ENCODE data around the gene PPP1R9A.

Gene PPP1R9A

GRCh38 chr7:94897541-94897940, 9.9 kb upstream of the PPP1R9A start:
- H3K36me3 ChIP-seq (ENCODE audit: low read length), result no peaks in the 10 kb centered on the region
- no peaks in the 10 kb centered on the region for H3K79me2 ChIP-seq (ENCODE audit: insufficient read depth, low read length)

GRCh38 chr7:94898340-94898739, 9.1 kb upstream of the PPP1R9A start:
- Histone ChIP-seq H4K20me1 (ENCODE audit: low read depth, low read length) (no peaks in the 10 kb centered on the region), H3K79me2 (ENCODE audit: insufficient read depth, low read length) (no peaks in the 10 kb centered on the region), H3K9ac (ENCODE audit: low read length) (no peak overlapping the region), H3K36me3 (ENCODE audit: low read length) (no peaks in the 10 kb centered on the region), H2AFZ (ENCODE audit: low read depth, low read length, severe bottlenecking) (no peak overlapping the region), H3K27me3 (ENCODE audit: low read length) (peaks cover 5% of the 10 kb centered on the region; the same call in 1 of the 2 replicates), H3F3A (ENCODE audit: insufficient read depth) (no peaks in the 10 kb centered on the region), H3K4me2 (ENCODE audit: low read depth, low read length, poor library complexity, severe bottlenecking) (no peak overlapping the region), H3K9me3 (ENCODE audit: insufficient read depth, low read length) (no peaks in the 10 kb centered on the region), H3K4me3 (ENCODE audit: insufficient read depth, low read length, poor library complexity, severe bottlenecking) (no peak overlapping the region), H3K9me2 (replicated peaks; ENCODE audit: insufficient read depth, low read length) (no peaks in the 10 kb centered on the region), H3K27ac (ENCODE audit: low read depth, low read length) (no peak overlapping the region)
- no peak for TF ChIP-seq CTCF (IDR thresholded peaks at IDR 0.05; ENCODE audit: insufficient read depth, low read length, poor library complexity, severe bottlenecking)
- TF ChIP-seq EZH2phosphoT487 (conservative IDR thresholded peaks at IDR 0.05; ENCODE audit: low read length), result no peak

More at GRCh38 chr7:94897541-94897940, 9.9 kb upstream of the PPP1R9A start:
- Histone ChIP-seq H3K27me3 (ENCODE audit: low read length) (peaks cover 5% of the 10 kb centered on the region; the same call in 1 of the 2 replicates), H3K9ac (ENCODE audit: low read length) (no peak overlapping the region), H3F3A (ENCODE audit: insufficient read depth) (no peaks in the 10 kb centered on the region), H3K9me2 (replicated peaks; ENCODE audit: insufficient read depth, low read length) (no peaks in the 10 kb centered on the region), H2AFZ (ENCODE audit: low read depth, low read length, severe bottlenecking) (no peak overlapping the region), H3K27ac (ENCODE audit: low read depth, low read length) (no peak overlapping the region), H3K4me3 (ENCODE audit: insufficient read depth, low read length, poor library complexity, severe bottlenecking) (no peak overlapping the region), H3K4me2 (ENCODE audit: low read depth, low read length, poor library complexity, severe bottlenecking) (no peak overlapping the region), H3K9me3 (ENCODE audit: insufficient read depth, low read length) (no peaks in the 10 kb centered on the region), H4K20me1 (ENCODE audit: low read depth, low read length) (no peaks in the 10 kb centered on the region)
- TF ChIP-seq CTCF (IDR thresholded peaks at IDR 0.05; ENCODE audit: insufficient read depth, low read length, poor library complexity, severe bottlenecking) (no peak), EZH2phosphoT487 (conservative IDR thresholded peaks at IDR 0.05; ENCODE audit: low read length) (no peak)

GRCh38 chr7:94901981-94902380, 5.4 kb upstream of the PPP1R9A start:
- Histone ChIP-seq H2AFZ (ENCODE audit: low read depth, low read length, severe bottlenecking) (no peak overlapping the region), H3K27me3 (ENCODE audit: low read length) (no peaks in the 10 kb centered on the region), H3F3A (ENCODE audit: insufficient read depth) (no peaks in the 10 kb centered on the region), H4K20me1 (ENCODE audit: low read depth, low read length) (no peaks in the 10 kb centered on the region), H3K27ac (ENCODE audit: low read depth, low read length) (no peak overlapping the region), H3K9ac (ENCODE audit: low read length) (no peak overlapping the region), H3K79me2 (ENCODE audit: insufficient read depth, low read length) (no peaks in the 10 kb centered on the region), H3K9me2 (replicated peaks; ENCODE audit: insufficient read depth, low read length) (no peaks in the 10 kb centered on the region), H3K4me3 (ENCODE audit: insufficient read depth, low read length, poor library complexity, severe bottlenecking) (no peak overlapping the region), H3K9me3 (ENCODE audit: insufficient read depth, low read length) (no peaks in the 10 kb centered on the region; the same call in 1 of the 2 replicates), H3K36me3 (ENCODE audit: low read length) (no peaks in the 10 kb centered on the region), H3K4me2 (ENCODE audit: low read depth, low read length, poor library complexity, severe bottlenecking) (no peak overlapping the region)
- TF ChIP-seq EZH2phosphoT487 (conservative IDR thresholded peaks at IDR 0.05; ENCODE audit: low read length), result no peak
- TF ChIP-seq CTCF (IDR thresholded peaks at IDR 0.05; ENCODE audit: insufficient read depth, low read length, poor library complexity, severe bottlenecking), result no peak

All from SU-DHL-6 (cell line).